Pancreas (tissue), 10 donors: ENCODE data around the gene DLG4. TPM values are rescaled to one million over a fixed set of nuclear protein-coding genes. Genes with fewer than 3 reads are reported as not detected.

Experiments used
- ATAC-seq, 4 donors: fragments of 200-7000 bp; cut with Tn5 transposase; one replicate each; pipeline versions ENCODE4 v1.8.0 to v1.9.1; 2020; ENCODE audit warnings: mild to moderate bottlenecking in 4 of 4, moderate library complexity in 4 of 4
- DNase-seq, 6 donors: peaks; one replicate each; pipeline ENCODE4 v3.0.0-alpha.2; 2020
- FAIRE-seq: peaks from 2 replicates; lab custom pipeline; 2012; peaks lifted over from hg19 to GRCh38; lab: Jason Lieb, UNC
- H3K27ac ChIP-seq, 4 donors: fragments of 200-600 bp; sonication (generic); 1 replicate in 3 of 4; 2 replicates in 1 of 4; pipeline versions ENCODE4 v1.5.0 to v1.8.0; 2020
- H3K27me3 ChIP-seq, 4 donors: fragments of 200-600 bp; one replicate each; pipeline ENCODE4 v1.8.0; 2021
- H3K36me3 ChIP-seq, 3 donors: fragments of 200-600 bp; sonication (generic) in 1 of 3; one replicate each; pipeline versions ENCODE4 v1.5.0 to v1.8.0; 2020 to 2021
- H3K4me1 ChIP-seq, 3 donors: fragments of 200-600 bp; one replicate each; pipeline ENCODE4 v1.8.0; 2021
- H3K4me3 ChIP-seq, 4 donors: fragments of 200-600 bp; sonication (generic) in 2 of 4; one replicate each; pipeline versions ENCODE4 v1.5.0 to v1.8.0; 2020 to 2021
- H3K9me3 ChIP-seq, 4 donors: fragments of 200-600 bp; one replicate each; pipeline ENCODE4 v1.8.0; 2021
- CTCF ChIP-seq, 4 donors: fragments of 200-600 bp; sonication (generic) in 3 of 4; IDR thresholded peaks; one replicate each; pipeline versions ENCODE4 v1.5.0 to v1.8.0; 2021; ENCODE audit warnings: antibody characterized with exemption in 4 of 4
- WGBS, 2 donors: extraction: QIAGEN DNeasy Blood & Tissue Kit; methylation state at CpG; one replicate each; pipeline ENCODE4 v1.1.7; 2013; 5-methylcytosine and 5-hydroxymethylcytosine counted together
- intact Hi-C, 3 donors: fragments of 100-400 bp; cut with DNase I; formaldehyde crosslinking; loops; one replicate each; pipeline versions ENCODE4 v1.11.1 to v1.14.2; 2022
- polyA plus RNA-seq, 2 donors: library from polyadenylated mRNA; stranded (reverse); fragments of 200-250 nt; gene quantifications; one replicate each; pipeline ENCODE4 v1.2.3, GENCODE V29; 2013
- total RNA-seq, 6 donors: library from RNA; stranded (reverse); fragmentation: NEBNext Ultra II Directional in 4 of 6; extraction: Animal tissue kit (Norgen Biotek cat#: 25700) in 4 of 6; gene quantifications; one replicate each; pipeline versions ENCODE4 v1.2.1 to v1.2.4, GENCODE V29; 2021 to 2023
- donor health status: healthy with polysubstance abuse.
- donor health status: DM: no; HTN: no; CAD: no; lungs with moderate emphysema.
- donor health status: DM: no; HTN: no; CAD: no.
- donor health status: control.
- donor health status: control.
- donor health status: Bipolar disorder and iron deficiency.
- donor health status: DM: yes; HTN: yes; CAD: no.
- donor health status: DM: no; HTN: no; CAD: no.
- donor health status: DM: no; HTN: no; CAD: no.
- donor health status: DM: yes; HTN: yes; CAD: no.

Gene DLG4
- total and polyA plus RNA-seq, 8 donors, result 2.8 to 19.8 (median 7.8) TPM

GRCh38 chr17:7223375-7223774 lies 3.7 kb upstream of the DLG4 start:
- ATAC-seq (no peak), FAIRE-seq (no peak), DNase-seq (peak in 1 of 6 donors; percentile 13)
- H3K9me3 ChIP-seq, result no peaks in the 10 kb centered on the region
- WGBS, 2 donors, result 79 to 80% methylated on average over 4 of the region's 4 CpGs
- H3K4me1 ChIP-seq, result peaks cover 12 to 25% (median 14%) of the 10 kb centered on the region in 3 donors
- TF ChIP-seq CTCF (IDR thresholded peaks at IDR 0.05), result no peak
- H3K27me3 ChIP-seq, result no peaks in the 10 kb centered on the region
- peaks cover 11 to 52% (median 16%) of the 10 kb centered on the region in 3 donors for H3K36me3 ChIP-seq
- no peak overlapping the region for H3K4me3 ChIP-seq
- no peak overlapping the region for H3K27ac ChIP-seq
- intact Hi-C loops, result no loop called here

GRCh38 chr17:7222972-7223292 lies 3.3 kb upstream of the DLG4 start:
- intact Hi-C loops, result no loop called here
- no peak for TF ChIP-seq CTCF (IDR thresholded peaks at IDR 0.05)
- H3K4me3 ChIP-seq, result no peak overlapping the region

GRCh38 chr17:7222093-7222971 lies 2.7 kb upstream of the DLG4 start:
- peaks cover 11 to 48% (median 16%) of the 10 kb centered on the region in 3 donors for H3K36me3 ChIP-seq

More at GRCh38 chr17:7222972-7223292, 3.3 kb upstream of the DLG4 start:
- Histone ChIP-seq H3K9me3 (no peaks in the 10 kb centered on the region), H3K4me1 (peaks cover 12 to 25% (median 14%) of the 10 kb centered on the region in 3 donors), H3K36me3 (peaks cover 11 to 48% (median 16%) of the 10 kb centered on the region in 3 donors), H3K27me3 (no peaks in the 10 kb centered on the region), H3K27ac (no peak overlapping the region)
- FAIRE-seq (no peak), DNase-seq (no peak), ATAC-seq (no peak)
- 74 to 77% methylated on average over 7 of the region's 7 CpGs for WGBS, 2 donors

GRCh38 chr17:7221278-7222092 lies 1.8 kb upstream of the DLG4 start:
- FAIRE-seq (no peak), ATAC-seq (no peak), DNase-seq (peak in 1 of 6 donors; percentile 36)
- Histone ChIP-seq H3K27ac (peak overlapping the region; percentile 97 to 100 (median 100)), H3K9me3 (no peaks in the 10 kb centered on the region), H3K27me3 (no peaks in the 10 kb centered on the region), H3K4me1 (peaks cover 12 to 25% (median 14%) of the 10 kb centered on the region in 3 donors), H3K36me3 (peaks cover 11 to 45% (median 16%) of the 10 kb centered on the region in 3 donors), H3K4me3 (peak overlapping the region in 3 of 4 donors; percentile 45 to 100 (median 97))
- intact Hi-C loops, result no loop called here
- 46 to 52% methylated on average over 10 of the region's 10 CpGs for WGBS, 2 donors
- no peak for TF ChIP-seq CTCF (IDR thresholded peaks at IDR 0.05)

More at GRCh38 chr17:7222093-7222971, 2.7 kb upstream of the DLG4 start:
- Histone ChIP-seq H3K27ac (peak overlapping the region in 1 of 4 donors; percentile 10), H3K4me1 (peaks cover 12 to 25% (median 14%) of the 10 kb centered on the region in 3 donors), H3K4me3 (peak overlapping the region in 1 of 4 donors; percentile 100), H3K9me3 (no peaks in the 10 kb centered on the region), H3K27me3 (no peaks in the 10 kb centered on the region)
- no peak for ATAC-seq
- peak in 2 of 6 donors; percentile 6 to 39 for DNase-seq
- 69 to 78% methylated on average over 15 of the region's 15 CpGs for WGBS, 2 donors
- intact Hi-C loops, result no loop called here
- FAIRE-seq, result no peak
- no peak for TF ChIP-seq CTCF (IDR thresholded peaks at IDR 0.05)
